ENCODE data around the gene DPH1.

DPH1 gene

DNA sequence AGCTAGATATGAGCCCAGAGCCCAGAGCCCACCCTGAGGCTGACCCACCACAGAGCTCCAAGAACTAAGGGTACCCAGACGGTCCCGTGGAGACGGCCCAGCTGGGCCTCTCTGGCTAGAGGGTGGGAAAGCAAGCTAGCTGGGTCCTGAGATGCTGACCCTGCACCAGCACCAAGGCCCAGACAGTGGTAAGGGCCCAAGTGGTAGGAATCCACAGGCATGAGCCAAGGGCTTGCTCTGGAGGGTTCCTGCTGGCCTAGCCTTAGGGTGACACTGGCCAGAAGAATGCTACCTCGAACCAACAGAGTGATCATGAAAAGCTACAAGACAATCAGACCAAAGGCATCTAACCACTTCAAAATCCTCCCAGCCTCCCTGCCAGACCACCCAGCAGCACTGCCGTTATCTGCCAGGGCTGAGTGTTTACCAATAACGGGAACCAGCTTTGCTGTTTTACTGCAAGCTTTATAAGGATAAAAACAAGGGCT, 38.1 kb downstream of the DPH1 start:
- H3K27me3 ChIP-seq: no peaks in the 10 kb centered on the region
- TF ChIP-seq, protein P1, sequence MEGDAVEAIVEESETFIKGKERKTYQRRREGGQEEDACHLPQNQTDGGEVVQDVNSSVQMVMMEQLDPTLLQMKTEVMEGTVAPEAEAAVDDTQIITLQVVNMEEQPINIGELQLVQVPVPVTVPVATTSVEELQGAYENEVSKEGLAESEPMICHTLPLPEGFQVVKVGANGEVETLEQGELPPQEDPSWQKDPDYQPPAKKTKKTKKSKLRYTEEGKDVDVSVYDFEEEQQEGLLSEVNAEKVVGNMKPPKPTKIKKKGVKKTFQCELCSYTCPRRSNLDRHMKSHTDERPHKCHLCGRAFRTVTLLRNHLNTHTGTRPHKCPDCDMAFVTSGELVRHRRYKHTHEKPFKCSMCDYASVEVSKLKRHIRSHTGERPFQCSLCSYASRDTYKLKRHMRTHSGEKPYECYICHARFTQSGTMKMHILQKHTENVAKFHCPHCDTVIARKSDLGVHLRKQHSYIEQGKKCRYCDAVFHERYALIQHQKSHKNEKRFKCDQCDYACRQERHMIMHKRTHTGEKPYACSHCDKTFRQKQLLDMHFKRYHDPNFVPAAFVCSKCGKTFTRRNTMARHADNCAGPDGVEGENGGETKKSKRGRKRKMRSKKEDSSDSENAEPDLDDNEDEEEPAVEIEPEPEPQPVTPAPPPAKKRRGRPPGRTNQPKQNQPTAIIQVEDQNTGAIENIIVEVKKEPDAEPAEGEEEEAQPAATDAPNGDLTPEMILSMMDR (IDR thresholded peaks at IDR 0.05): no peak
- intact Hi-C loops (cut with DNase I; ENCODE audit: low total_unique reads): no loop called here
- H3K36me3 ChIP-seq: peaks cover 15 to 87% (median 31%) of the 10 kb centered on the region in 3 donors
- DNase-seq: no peak
- H3K4me1 ChIP-seq: peaks cover 0 to 51% (median 22%) of the 10 kb centered on the region in 4 donors
- no peak overlapping the region for H3K4me3 ChIP-seq
- peak overlapping the region; percentile 41 to 56 for H3K27ac ChIP-seq
- H3K9me3 ChIP-seq: no peaks in the 10 kb centered on the region

DNA sequence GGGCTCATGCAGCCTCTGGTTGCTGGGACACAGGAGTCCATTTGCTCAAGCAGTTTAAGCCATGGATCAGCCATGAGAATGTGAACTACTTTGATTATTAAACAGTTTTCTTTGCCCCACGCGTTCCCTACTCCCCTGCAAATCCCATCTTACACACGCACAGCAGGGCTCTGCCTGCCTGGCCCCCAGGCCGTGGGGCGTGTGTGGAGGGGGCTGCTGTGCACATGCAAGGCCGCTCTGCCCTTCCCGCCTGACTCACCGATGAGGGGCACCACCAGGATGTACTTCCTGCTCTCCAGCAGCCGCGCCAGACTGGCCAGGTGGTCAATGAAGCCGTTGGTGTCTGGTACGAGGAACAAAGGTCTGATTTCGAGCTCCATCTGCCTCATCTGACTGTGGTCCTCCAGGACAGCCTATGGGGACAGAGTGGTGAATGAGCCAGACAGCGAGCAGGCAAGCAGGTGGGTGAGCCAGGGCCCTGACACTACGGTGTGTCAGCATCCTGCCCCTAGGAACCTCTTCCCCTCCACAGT, 38.6 kb downstream of the DPH1 start:
- Histone ChIP-seq H3K27me3 (no peaks in the 10 kb centered on the region), H3K36me3 (peaks cover 14 to 83% (median 26%) of the 10 kb centered on the region in 3 donors), H3K27ac (peak overlapping the region; percentile 40 to 41), H3K9me3 (no peaks in the 10 kb centered on the region), H3K4me3 (no peak overlapping the region), H3K4me1 (peaks cover 0 to 47% (median 22%) of the 10 kb centered on the region in 4 donors)
- intact Hi-C loops (cut with DNase I; ENCODE audit: low total_unique reads): no loop called here
- TF ChIP-seq, protein P1 (IDR thresholded peaks at IDR 0.05): no peak
- DNase-seq: no peak

DNA sequence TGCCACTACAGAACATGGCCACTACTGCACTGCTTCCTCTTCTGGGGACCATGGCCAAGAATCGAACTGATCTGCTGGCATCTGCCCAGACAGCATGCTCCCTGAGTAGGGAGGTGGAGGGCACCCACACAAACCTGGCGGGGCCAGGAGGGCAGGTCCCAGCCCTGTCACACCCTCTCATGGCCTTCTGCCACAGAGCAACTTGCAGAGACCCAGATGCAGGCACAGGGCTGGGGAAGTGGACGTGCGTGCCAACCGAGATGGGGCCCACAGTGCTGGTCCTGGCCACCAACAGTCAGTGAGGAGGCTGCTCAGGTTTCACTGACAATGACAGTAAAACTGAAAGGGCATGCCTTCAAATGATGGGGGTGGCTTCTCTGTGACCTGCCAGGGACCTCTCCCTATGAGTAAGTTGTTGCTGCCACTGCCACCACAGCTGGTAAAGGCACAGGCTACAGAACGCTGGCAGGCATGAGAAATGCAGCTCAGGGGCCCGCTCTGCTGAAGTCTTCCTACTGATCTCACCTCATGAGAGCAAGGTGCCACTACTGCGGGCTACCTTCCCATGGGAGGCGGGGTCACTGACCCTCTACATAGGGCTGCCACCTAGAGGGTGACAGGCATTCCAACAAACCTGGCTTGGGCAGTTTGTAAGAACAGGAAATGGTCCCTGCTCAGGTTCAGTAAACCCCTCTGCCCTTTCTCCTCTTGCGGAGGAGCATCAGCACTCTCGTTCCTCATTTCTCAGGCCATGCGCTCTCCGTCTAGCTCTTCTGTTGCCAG, 40.5 kb downstream of the DPH1 start:
- no peak for DNase-seq
- Histone ChIP-seq H3K27ac (peak overlapping the region in 1 of 2 donors; percentile 11), H3K9me3 (no peaks in the 10 kb centered on the region), H3K4me1 (peaks cover 0 to 38% (median 22%) of the 10 kb centered on the region in 4 donors), H3K27me3 (no peaks in the 10 kb centered on the region), H3K36me3 (peaks cover 0 to 75% (median 8%) of the 10 kb centered on the region in 3 donors), H3K4me3 (no peak overlapping the region)
- TF ChIP-seq, protein P1 (IDR thresholded peaks at IDR 0.05): no peak
- intact Hi-C loops (cut with DNase I; ENCODE audit: low total_unique reads): no loop called here

DNA sequence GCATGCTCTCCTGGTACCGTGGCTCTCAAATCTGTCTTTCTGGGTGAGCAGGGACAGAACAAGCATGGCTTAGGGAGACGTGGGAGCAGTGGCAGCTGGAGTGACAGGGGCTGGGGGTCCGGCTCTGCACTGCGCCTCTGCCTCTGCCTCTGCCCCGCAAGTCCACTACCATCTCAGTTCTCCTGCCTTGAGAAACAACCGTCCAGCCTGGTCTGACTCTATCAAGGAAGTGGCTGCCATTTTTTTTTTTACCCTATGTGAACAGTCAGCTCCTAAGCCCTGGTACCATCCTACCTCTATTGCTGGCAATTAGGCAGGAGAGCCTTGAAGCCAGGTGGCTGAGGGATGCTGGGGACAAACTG, 41.1 kb downstream of the DPH1 start:
- Histone ChIP-seq H3K9me3 (no peaks in the 10 kb centered on the region), H3K4me1 (peaks cover 0 to 38% (median 24%) of the 10 kb centered on the region in 4 donors), H3K27ac (peak overlapping the region; percentile 11 to 36), H3K36me3 (peaks cover 0 to 72% (median 4%) of the 10 kb centered on the region in 3 donors), H3K4me3 (no peak overlapping the region), H3K27me3 (no peaks in the 10 kb centered on the region)
- intact Hi-C loops (cut with DNase I; ENCODE audit: low total_unique reads): no loop called here
- TF ChIP-seq, protein P1 (IDR thresholded peaks at IDR 0.05): no peak
- no peak for DNase-seq

DNA sequence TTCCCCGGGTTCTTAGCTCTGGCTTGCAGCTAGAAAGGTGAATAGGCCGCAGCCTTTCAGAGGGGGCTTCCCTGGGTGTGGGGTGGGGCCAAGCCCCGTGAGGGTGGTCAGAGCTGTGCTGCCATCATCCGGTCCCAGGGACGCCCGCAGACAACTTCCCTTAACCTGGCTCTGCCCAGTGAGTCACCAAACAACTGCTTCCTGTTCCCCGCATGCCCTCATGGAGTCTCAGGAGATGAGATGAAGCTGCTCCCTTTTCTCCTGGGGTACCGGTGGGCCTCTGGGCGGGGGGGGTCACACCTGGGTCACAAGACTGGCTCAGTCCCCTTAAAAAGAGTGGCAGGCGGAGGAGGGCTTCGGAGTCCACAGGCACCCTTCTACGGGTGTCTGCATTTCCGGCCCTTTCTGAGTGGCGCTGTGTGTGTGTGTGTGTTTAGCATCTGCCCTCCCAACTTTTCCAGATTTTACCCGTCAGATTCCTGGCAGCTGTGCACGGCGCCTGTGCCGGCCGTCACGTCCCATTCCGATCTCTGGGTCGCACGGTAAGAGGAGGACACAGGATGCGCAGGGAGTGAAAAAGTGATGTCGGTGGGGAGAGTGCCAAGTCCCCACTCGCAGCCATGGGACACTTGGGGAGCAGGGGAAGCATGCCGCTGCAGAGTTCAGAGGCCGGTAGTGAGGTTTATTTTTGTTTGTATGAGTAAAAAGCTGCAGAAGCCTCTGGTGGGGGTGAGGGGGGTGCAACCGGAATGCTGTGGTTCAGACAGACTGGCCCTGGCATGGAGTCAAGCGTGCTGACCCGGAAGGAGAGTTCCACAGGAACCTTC, 41.7 kb downstream of the DPH1 start:
- Histone ChIP-seq H3K27ac (peak overlapping the region; percentile 11 to 36), H3K4me1 (peaks cover 0 to 32% (median 23%) of the 10 kb centered on the region in 4 donors), H3K4me3 (no peak overlapping the region), H3K27me3 (no peaks in the 10 kb centered on the region), H3K36me3 (peaks cover 0 to 72% (median 5%) of the 10 kb centered on the region in 3 donors), H3K9me3 (no peaks in the 10 kb centered on the region)
- no peak for DNase-seq
- TF ChIP-seq, protein P1 (IDR thresholded peaks at IDR 0.05): no peak
- intact Hi-C loops (cut with DNase I; ENCODE audit: low total_unique reads): no loop called here

Measured in tibial artery (tissue), 4 donors.